GM23248 (cell line): ENCODE data around the gene PDE8A. TPM values are rescaled to one million over a fixed set of nuclear protein-coding genes. Genes with fewer than 3 reads are reported as not detected.
"Not testable (repeated sequence)": the region's sequence is repeated elsewhere in the genome, so short reads cannot be mapped to it uniquely, and the experiment has no call there.

Experiments used
- DNase-seq: peaks from one replicate; pipeline ENCODE4 v3.0.0-alpha.2; 2015
- H2AFZ ChIP-seq: fragments of 200-600 bp; sonication (generic); 2 replicates; pipeline ENCODE4 v1.6.1; 2016; ENCODE audit warnings: antibody characterized with exemption
- H3F3A ChIP-seq: fragments of 200-600 bp; sonication (generic); 2 replicates; pipeline ENCODE4 v1.6.1; 2016; ENCODE audit warnings: mild to moderate bottlenecking, antibody characterized with exemption, mixed run types; ENCODE audit not compliant: insufficient read depth
- H3K27ac ChIP-seq: fragments of 200-600 bp; sonication (generic); 2 replicates; pipeline ENCODE4 v1.5.1; 2016; ENCODE audit warnings: mild to moderate bottlenecking
- H3K27me3 ChIP-seq: fragments of 200-600 bp; sonication (generic); replicated peaks from 2 replicates; pipeline ENCODE4 v1.6.1; 2016; ENCODE audit warnings: mild to moderate bottlenecking; ENCODE audit not compliant: insufficient read depth
- H3K36me3 ChIP-seq: fragments of 200-600 bp; sonication (generic); 2 replicates; pipeline ENCODE4 v1.6.1; 2016; ENCODE audit warnings: low read depth, mild to moderate bottlenecking
- H3K4me1 ChIP-seq: fragments of 200-600 bp; sonication (generic); 2 replicates; pipeline ENCODE4 v1.6.1; 2016; ENCODE audit warnings: mild to moderate bottlenecking; ENCODE audit not compliant: insufficient read depth
- H3K4me2 ChIP-seq: fragments of 200-600 bp; sonication (generic); one replicate; pipeline ENCODE4 v1.6.1; 2016; ENCODE audit warnings: mild to moderate bottlenecking; ENCODE audit not compliant: unreplicated experiment
- H3K4me3 ChIP-seq: fragments of 200-600 bp; sonication (generic); 2 replicates; pipeline ENCODE4 v1.5.1; 2016; ENCODE audit warnings: mild to moderate bottlenecking
- H3K79me2 ChIP-seq: fragments of 200-600 bp; sonication (generic); 2 replicates; pipeline ENCODE4 v1.6.1; 2016; ENCODE audit warnings: mild to moderate bottlenecking; ENCODE audit not compliant: insufficient read depth
- H3K9ac ChIP-seq: fragments of 200-600 bp; sonication (generic); 2 replicates; pipeline ENCODE4 v1.6.1; 2016; ENCODE audit warnings: mild to moderate bottlenecking
- H3K9me2 ChIP-seq: fragments of 200-600 bp; sonication (generic); 2 replicates; pipeline ENCODE4 v1.6.1; 2016; ENCODE audit warnings: mixed run types, mild to moderate bottlenecking, moderate library complexity; ENCODE audit not compliant: insufficient read depth
- H3K9me3 ChIP-seq: fragments of 200-600 bp; sonication (generic); one replicate; pipeline ENCODE4 v1.6.1; 2017; ENCODE audit warnings: low read depth
- H4K20me1 ChIP-seq: fragments of 200-600 bp; sonication (generic); 2 replicates; pipeline ENCODE4 v1.6.0; 2016; ENCODE audit not compliant: insufficient read depth
- EZH2 ChIP-seq: fragments of 200-600 bp; sonication (generic); IDR thresholded peaks from 2 replicates; pipeline ENCODE4 v1.6.1; 2018; ENCODE audit warnings: antibody characterized with exemption, mild to moderate bottlenecking; ENCODE audit not compliant: insufficient read depth, poor library complexity, severe bottlenecking
- EZH2phosphoT487 ChIP-seq: fragments of 200-600 bp; sonication (generic); IDR thresholded peaks from 2 replicates; pipeline ENCODE4 v1.6.1; 2018; ENCODE audit warnings: antibody characterized with exemption, moderate library complexity, mild to moderate bottlenecking, low read depth; ENCODE audit not compliant: insufficient read depth
- WGBS, 2 experiments: methylation state at CpG; one replicate each; pipeline ENCODE4 v1.1.6; 2015 to 2017; ENCODE audit warnings: low lambda C conversion rate in 2 of 2, low coverage in 1 of 2; ENCODE audit errors: missing lambda C conversion rate in 2 of 2; 5-methylcytosine and 5-hydroxymethylcytosine counted together
- in situ Hi-C: fragments of 300-500 bp; cut with MboI; formaldehyde crosslinking; loops from 2 replicates; pipeline ENCODE4 v1.15.0; 2020
- polyA plus RNA-seq: library from polyadenylated mRNA; unstranded; fragments of >200 nt; fragmentation: Nextera tagmentation; extraction: Ambion mirVana; gene quantifications from 2 replicates; pipeline ENCODE4 v1.2.1, GENCODE V29; 2016
- small RNA-seq: library from RNA; depleted of rRNA; stranded (forward); fragments of <200 nt; gene quantifications from one replicate; pipeline ENCODE3, GENCODE V24; 2014; ENCODE audit warnings: low read depth, low replicate concordance
- total RNA-seq: library from RNA; depleted of rRNA; stranded (reverse); fragments of >200 nt; shearing (Covaris generic); gene quantifications from 2 replicates; pipeline ENCODE4 v1.2.3, GENCODE V29; 2014; rRNA removed

Gene PDE8A
- total and polyA plus RNA-seq, 2 experiments from 2014 or later, result 13.9 to 22.7 TPM

GRCh38 chr15:85179700-85180099 is 198.0 kb downstream of the PDE8A start:
- no peaks in the 10 kb centered on the region for H3K9me3 ChIP-seq
- no peaks in the 10 kb centered on the region for H3K79me2 ChIP-seq
- no peak overlapping the region for H3K4me3 ChIP-seq
- H2AFZ ChIP-seq, result no peak overlapping the region
- no peak for DNase-seq
- no peak overlapping the region for H3K9ac ChIP-seq
- no peaks in the 10 kb centered on the region for H3K36me3 ChIP-seq
- WGBS, 2 experiments, result 59 to 63% methylated on average over 3 of the region's 3 CpGs
- H3K4me1 ChIP-seq, result no peaks in the 10 kb centered on the region
- H3K9me2 ChIP-seq, result no peaks in the 10 kb centered on the region
- peaks cover 11% of the 10 kb centered on the region for H3K27me3 ChIP-seq
- no peak for TF ChIP-seq EZH2
- no peak for TF ChIP-seq EZH2phosphoT487
- H4K20me1 ChIP-seq, result no peaks in the 10 kb centered on the region
- no peak overlapping the region for H3K27ac ChIP-seq
- H3K4me2 ChIP-seq, result no peak overlapping the region
- no peaks in the 10 kb centered on the region for H3F3A ChIP-seq
- in situ Hi-C loops, result no loop called here

GRCh38 chr15:85185350-85185749 is 203.7 kb downstream of the PDE8A start:
- H3K4me1 ChIP-seq, H3K4me3 ChIP-seq, H3K9me2 ChIP-seq, H3K9ac ChIP-seq, H3K27ac ChIP-seq, DNase-seq, H4K20me1 ChIP-seq, H2AFZ ChIP-seq, H3K4me2 ChIP-seq, H3K79me2 ChIP-seq, H3K27me3 ChIP-seq, H3K36me3 ChIP-seq, H3K9me3 ChIP-seq, in situ Hi-C loops, H3F3A ChIP-seq: not testable (repeated sequence)
- WGBS, 2 experiments, result 77 to 81% methylated on average over 11 of the region's 11 CpGs

- H2AFZ ChIP-seq, H3K27ac ChIP-seq, H4K20me1 ChIP-seq, H3K27me3 ChIP-seq, H3K9me2 ChIP-seq, H3K4me2 ChIP-seq, H3F3A ChIP-seq, in situ Hi-C loops, H3K36me3 ChIP-seq, H3K9me3 ChIP-seq, H3K9ac ChIP-seq, DNase-seq, H3K79me2 ChIP-seq, H3K4me1 ChIP-seq, H3K4me3 ChIP-seq: not testable (repeated sequence)
- 61 to 67% methylated on average over 3 of the region's 3 CpGs for WGBS, 2 experiments
These were observed 206.5 kb downstream of the PDE8A start for GRCh38 chr15:85188171-85188577.

Small RNA genes within 50 kb of the gene (small RNA-seq; reads per million reads assigned to genes)
- gene AC044860.2 (not detected), gene RNU6-339P (not detected), gene RNU6-796P (not detected)

Other genes starting within 250 kb of the PDE8A start
- 9.8 and 11.6 TPM in 2 replicates for gene ZNF592, start 233.3 kb upstream of the PDE8A start, total RNA-seq
- gene ZNF592, start 233.3 kb upstream of the PDE8A start, polyA plus RNA-seq, result 7.0 and 7.4 TPM in 2 replicates
- gene ALPK3, start 164.5 kb upstream of the PDE8A start, total RNA-seq, result 0.13 and 5.0 TPM in 2 replicates
- 0.04 TPM in 1 of 2 replicates, not detected in the other for gene ALPK3, start 164.5 kb upstream of the PDE8A start, polyA plus RNA-seq
- not detected in 2 replicates for gene SLC28A1, start 97.2 kb upstream of the PDE8A start, total RNA-seq
- gene SLC28A1, start 97.2 kb upstream of the PDE8A start, polyA plus RNA-seq, result not detected in 2 replicates